Hematopoietic multipotent progenitor cell treated with erythropoietin and hydrocortisone succinate and interleukin-3 and kit ligand, for 15 days (in vitro differentiated cells): ENCODE measurements around the gene DNAJC5.
A peak's percentile ranks its signal among the peaks of the same experiment; 100 is the strongest.

Experiments
- DNase-seq: peaks from one replicate; pipeline ENCODE4 v3.0.0-alpha.2; 2015; ENCODE audit warnings: low spot score

DNAJC5 gene

DNA sequence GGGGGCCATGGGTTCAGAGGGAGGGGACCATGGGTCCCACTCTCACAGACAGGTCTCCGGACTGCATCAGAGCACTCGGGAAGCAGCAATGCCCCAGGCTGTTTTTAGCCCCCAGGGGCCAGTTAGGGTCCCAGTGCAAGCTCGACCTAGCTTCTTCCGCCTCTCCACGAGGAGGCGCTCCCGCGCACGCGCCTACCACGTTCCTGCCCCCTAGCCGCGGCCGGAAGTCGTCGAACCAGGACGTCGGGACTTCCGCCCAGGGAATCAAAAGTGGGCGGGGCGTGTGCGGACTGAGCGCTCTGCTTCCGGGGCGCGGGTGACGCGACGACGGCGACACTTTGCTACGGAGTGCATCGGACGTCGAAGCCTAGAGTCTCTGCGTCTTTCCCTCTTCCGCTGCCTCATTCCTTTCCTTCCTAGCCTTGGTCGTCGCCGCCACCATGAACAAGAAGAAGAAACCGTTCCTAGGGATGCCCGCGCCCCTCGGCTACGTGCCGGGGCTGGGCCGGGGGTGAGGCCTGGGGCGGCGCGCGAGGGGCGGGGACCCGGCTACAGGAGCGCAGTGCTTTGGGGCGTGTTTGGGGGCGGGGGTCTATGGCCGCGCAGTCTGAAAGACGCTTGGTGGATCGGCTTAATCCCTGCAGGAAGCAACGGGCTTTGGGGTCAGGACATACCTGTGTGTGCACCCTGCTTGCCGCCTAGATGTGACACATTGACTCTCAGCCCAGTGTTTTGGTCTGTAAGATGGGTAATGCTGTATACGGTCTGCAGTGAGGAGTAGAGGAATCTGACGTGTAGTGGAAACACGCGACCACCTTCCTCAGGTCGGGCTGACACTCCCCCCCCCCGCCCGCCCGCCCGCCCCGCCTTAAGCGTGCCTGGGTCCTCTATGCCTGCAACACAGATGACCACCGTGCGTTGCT lies 86.1 kb downstream of the DNAJC5 start, which contains the start of gene PRPF6:
Gene PRPF6, plus strand, starts transcription at position 327 of the 923 bp plus-strand sequence. Its CDS starts 114 bp downstream, at position 441.
- peak; percentile 98 for DNase-seq

- no peak for DNase-seq
Observed at GRCh38 chr20:63982937-63983336, 88.0 kb downstream of the DNAJC5 start.
